ENCODE measurements around the gene PTPRH. TPM values are rescaled to one million over a fixed set of nuclear protein-coding genes. Genes with fewer than 3 reads are reported as not detected.

The PTPRH gene
- total and polyA plus RNA-seq, 9 of the 15 experiments (the other 6 are each of a cell fraction or from before 2014, with no cell fraction given), result 0.87 to 34.3 (median 22.7) TPM

DNA sequence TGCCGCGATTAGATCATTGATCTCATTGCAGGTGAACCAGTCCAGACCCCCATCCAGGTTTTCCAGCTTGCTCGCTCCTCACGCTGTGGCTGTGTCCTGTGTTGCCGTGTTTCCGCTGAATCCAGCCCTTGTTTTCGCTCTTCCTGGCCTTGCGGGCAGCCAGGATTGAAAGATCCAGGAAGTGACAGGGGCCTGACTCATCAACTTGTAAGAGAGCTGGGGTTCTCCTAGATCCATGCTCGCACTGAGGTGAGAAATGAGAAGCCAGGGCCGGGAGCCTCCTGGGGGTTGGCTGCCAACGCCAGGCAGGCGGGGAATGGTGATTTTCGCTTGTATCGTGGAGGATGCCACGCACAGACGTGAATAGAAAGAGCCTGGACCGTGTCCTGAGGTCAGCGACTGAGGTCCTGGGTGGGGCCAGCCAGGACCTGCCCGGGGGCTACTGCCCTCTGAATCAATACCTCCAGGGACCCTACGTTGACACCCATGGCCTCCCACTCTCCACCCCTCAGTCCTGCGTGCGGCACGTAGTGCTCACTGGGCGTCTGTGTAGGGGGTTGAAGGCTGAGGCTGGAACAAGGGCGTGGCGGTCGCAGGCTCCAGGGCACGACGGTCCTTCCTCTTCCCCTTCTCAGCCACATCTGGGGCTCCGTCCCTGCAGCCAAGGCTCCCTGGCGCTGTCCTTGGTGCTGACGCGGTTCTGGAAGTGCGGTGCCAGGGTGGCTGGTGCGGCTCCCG, 7.3 kb upstream of the PTPRH start (continued):
- TF ChIP-seq DMBX1 (CRISPR knock-in tag; IDR thresholded peaks at IDR 0.05; ENCODE audit: borderline replicate concordance) (peak; percentile 60), MAFG (tag; conservative IDR thresholded peaks at IDR 0.05) (peak; percentile 92), BACH1 (tag; IDR thresholded peaks at IDR 0.05) (no peak; the same call in none of the 2 replicates), FOXA3 (CRISPR knock-in tag; conservative IDR thresholded peaks at IDR 0.05 in 1 of 2, IDR thresholded peaks at IDR 0.05 in 1 of 2) (peak in 1 of 2 experiments; percentile 36; a peak in 2 of 4 replicates), EHMT2 (IDR thresholded peaks at IDR 0.05) (peak; percentile 99), MTA1 (IDR thresholded peaks at IDR 0.05; ENCODE audit: borderline replicate concordance) (peak; percentile 88), ZEB2 (IDR thresholded peaks at IDR 0.05) (peak; percentile 29; the same call in 1 of the 2 replicates), GTF2E2 (tag; IDR thresholded peaks at IDR 0.05) (peak; percentile 91; the same call in 1 of the 2 replicates), ZNF41 (CRISPR knock-in tag; conservative IDR thresholded peaks at IDR 0.05) (no peak), PTBP1 (IDR thresholded peaks at IDR 0.05; ENCODE audit: low read depth, low read length) (peak; percentile 22; the same call in 1 of the 2 replicates), MAZ (CRISPR knock-in tag; conservative IDR thresholded peaks at IDR 0.05 in 1 of 2, IDR thresholded peaks at IDR 0.05 in 1 of 2) (peak; percentile 36 to 63; a peak in 3 of 4 replicates), L3MBTL2 (IDR thresholded peaks at IDR 0.05) (peak; percentile 45), CREBBP (IDR thresholded peaks at IDR 0.05; ENCODE audit: low read depth, low read length) (peak; percentile 64), ERF (CRISPR knock-in tag; IDR thresholded peaks at IDR 0.05) (peak; percentile 60; the same call in 1 of the 2 replicates)
- TF ChIP-seq, protein P1, sequence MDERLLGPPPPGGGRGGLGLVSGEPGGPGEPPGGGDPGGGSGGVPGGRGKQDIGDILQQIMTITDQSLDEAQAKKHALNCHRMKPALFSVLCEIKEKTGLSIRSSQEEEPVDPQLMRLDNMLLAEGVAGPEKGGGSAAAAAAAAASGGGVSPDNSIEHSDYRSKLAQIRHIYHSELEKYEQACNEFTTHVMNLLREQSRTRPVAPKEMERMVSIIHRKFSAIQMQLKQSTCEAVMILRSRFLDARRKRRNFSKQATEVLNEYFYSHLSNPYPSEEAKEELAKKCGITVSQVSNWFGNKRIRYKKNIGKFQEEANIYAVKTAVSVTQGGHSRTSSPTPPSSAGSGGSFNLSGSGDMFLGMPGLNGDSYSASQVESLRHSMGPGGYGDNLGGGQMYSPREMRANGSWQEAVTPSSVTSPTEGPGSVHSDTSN (CRISPR knock-in tag; IDR thresholded peaks at IDR 0.05; ENCODE audit: low read depth), result no peak; the same call in 1 of the 2 replicates
- TF ChIP-seq, protein P1 (tag; conservative IDR thresholded peaks at IDR 0.05; ENCODE audit: low read depth), result peak; percentile 79
- TF ChIP-seq, protein P2, sequence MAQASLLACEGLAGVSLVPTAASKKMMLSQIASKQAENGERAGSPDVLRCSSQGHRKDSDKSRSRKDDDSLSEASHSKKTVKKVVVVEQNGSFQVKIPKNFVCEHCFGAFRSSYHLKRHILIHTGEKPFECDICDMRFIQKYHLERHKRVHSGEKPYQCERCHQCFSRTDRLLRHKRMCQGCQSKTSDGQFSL (CRISPR knock-in tag; IDR thresholded peaks at IDR 0.05), result peak; percentile 59
- TF ChIP-seq, protein P2 (tag; IDR thresholded peaks at IDR 0.05), result no peak
- TF ChIP-seq, protein P3, sequence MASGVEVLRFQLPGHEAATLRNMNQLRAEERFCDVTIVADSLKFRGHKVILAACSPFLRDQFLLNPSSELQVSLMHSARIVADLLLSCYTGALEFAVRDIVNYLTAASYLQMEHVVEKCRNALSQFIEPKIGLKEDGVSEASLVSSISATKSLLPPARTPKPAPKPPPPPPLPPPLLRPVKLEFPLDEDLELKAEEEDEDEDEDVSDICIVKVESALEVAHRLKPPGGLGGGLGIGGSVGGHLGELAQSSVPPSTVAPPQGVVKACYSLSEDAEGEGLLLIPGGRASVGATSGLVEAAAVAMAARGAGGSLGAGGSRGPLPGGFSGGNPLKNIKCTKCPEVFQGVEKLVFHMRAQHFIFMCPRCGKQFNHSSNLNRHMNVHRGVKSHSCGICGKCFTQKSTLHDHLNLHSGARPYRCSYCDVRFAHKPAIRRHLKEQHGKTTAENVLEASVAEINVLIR (CRISPR knock-in tag; IDR thresholded peaks at IDR 0.05), result peak; percentile 63; the same call in 1 of the 2 replicates
- TF ChIP-seq, protein P4, sequence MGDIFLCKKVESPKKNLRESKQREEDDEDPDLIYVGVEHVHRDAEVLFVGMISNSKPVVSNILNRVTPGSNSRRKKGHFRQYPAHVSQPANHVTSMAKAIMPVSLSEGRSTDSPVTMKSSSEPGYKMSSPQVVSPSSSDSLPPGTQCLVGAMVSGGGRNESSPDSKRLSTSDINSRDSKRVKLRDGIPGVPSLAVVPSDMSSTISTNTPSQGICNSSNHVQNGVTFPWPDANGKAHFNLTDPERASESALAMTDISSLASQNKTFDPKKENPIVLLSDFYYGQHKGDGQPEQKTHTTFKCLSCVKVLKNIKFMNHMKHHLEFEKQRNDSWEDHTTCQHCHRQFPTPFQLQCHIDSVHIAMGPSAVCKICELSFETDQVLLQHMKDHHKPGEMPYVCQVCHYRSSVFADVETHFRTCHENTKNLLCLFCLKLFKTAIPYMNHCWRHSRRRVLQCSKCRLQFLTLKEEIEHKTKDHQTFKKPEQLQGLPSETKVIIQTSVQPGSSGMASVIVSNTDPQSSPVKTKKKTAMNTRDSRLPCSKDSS (IDR thresholded peaks at IDR 0.05; ENCODE audit: low read depth, partially characterized antibody), result no peak
- TF ChIP-seq, protein P5, sequence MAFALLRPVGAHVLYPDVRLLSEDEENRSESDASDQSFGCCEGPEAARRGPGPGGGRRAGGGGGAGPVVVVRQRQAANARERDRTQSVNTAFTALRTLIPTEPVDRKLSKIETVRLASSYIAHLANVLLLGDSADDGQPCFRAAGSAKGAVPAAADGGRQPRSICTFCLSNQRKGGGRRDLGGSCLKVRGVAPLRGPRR (CRISPR knock-in tag; IDR thresholded peaks at IDR 0.05), result no peak

Measured in K562 (cell line).